HG03439 (cell line): ENCODE measurements around the gene C4orf54.

Experiments
- ATAC-seq: cut with Tn5 transposase; IDR thresholded peaks from one replicate; pipeline ENCODE4 v1.9.1; 2021; ENCODE audit warnings: mild to moderate bottlenecking, moderate library complexity; ENCODE audit not compliant: unreplicated experiment

C4orf54 gene

GRCh38 chr4:99625369-99625768, 32.3 kb downstream of the C4orf54 start:
- no peak for ATAC-seq

GRCh38 chr4:99624141-99624719, 33.4 kb downstream of the C4orf54 start:
- ATAC-seq = no peak

- ATAC-seq = no peak
Observed at GRCh38 chr4:99622341-99622740, 35.3 kb downstream of the C4orf54 start.

- ATAC-seq = no peak
Observed at GRCh38 chr4:99617374-99617773, 40.3 kb downstream of the C4orf54 start.

GRCh38 chr4:99615170-99615820, 42.3 kb downstream of the C4orf54 start:
- ATAC-seq = no peak

GRCh38 chr4:99614491-99614890, 43.1 kb downstream of the C4orf54 start:
- ATAC-seq = no peak

- no peak for ATAC-seq
Observed at GRCh38 chr4:99612704-99613103, 44.9 kb downstream of the C4orf54 start.

- ATAC-seq = no peak
Observed at GRCh38 chr4:99612281-99612680, 45.3 kb downstream of the C4orf54 start.

- ATAC-seq = no peak
Observed at GRCh38 chr4:99610605-99611175, 46.9 kb downstream of the C4orf54 start.

GRCh38 chr4:99608417-99608816, 49.2 kb downstream of the C4orf54 start:
- ATAC-seq = no peak
